HG02884 (cell line): Measurements from ENCODE around the gene SRSF1.
"Not testable (repeated sequence)": the region's sequence is repeated elsewhere in the genome, so short reads cannot be mapped to it uniquely, and the experiment has no call there.

Experiments used
- ATAC-seq: cut with Tn5 transposase; IDR thresholded peaks from one replicate; pipeline ENCODE4 v1.9.1; 2021; ENCODE audit warnings: mild to moderate bottlenecking, moderate library complexity; ENCODE audit not compliant: unreplicated experiment

Gene SRSF1

GRCh38 chr17:57966875-57967274 lies 40.2 kb downstream of the SRSF1 start:
- ATAC-seq = no peak

GRCh38 chr17:57966246-57966645 lies 40.8 kb downstream of the SRSF1 start:
- ATAC-seq = no peak

DNA sequence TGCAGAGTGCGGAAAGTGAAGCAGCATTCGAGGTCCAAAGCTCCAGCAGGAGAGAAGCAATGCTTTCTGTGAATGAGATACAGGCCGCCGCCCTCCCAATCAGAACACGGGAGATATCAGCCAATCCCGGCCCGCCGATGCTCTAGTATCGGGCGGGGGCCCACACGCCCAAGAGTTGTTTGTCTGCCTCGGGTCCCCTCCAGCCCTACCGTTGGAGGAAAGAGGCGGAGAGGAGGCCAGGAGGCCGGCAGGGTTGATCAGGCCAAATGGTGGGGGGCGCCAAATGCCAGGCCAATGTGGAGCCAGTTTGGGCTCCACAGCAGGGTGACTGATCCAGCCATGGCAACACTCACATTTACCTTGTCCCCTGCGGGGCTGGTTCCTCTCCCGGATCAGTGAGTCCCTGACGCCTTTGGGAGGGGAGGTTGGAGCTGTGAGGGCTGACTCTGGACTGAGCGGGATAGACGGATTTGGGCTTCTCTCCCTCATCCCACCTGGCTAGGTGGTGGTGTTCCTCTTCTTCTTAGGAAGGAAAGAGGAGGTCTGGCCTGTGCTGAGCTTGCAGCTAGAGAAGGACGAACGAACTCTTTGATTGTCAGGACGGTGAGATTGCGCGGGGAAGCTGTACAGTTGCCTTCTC lies 41.4 kb downstream of the SRSF1 start:
- no peak for ATAC-seq

DNA sequence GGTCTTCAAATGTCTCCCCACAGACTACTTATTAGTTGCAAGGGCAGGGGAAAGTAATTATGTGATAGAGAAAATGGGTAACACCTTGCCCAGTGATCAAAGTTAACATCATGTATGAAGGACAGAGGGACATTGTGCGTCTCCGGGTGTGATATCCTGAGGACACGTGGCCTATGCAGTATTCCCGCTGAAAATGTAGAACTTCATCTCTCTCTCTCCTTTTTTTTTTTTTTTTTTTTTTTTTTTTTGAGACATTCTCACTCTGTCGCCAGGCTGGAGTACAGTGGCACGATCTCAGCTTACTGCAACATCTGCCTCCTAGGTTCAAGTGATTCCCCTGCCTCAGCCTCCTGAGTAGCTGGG lies 43.9 kb downstream of the SRSF1 start:
- ATAC-seq = no peak

- no peak for ATAC-seq
These were observed 44.5 kb downstream of the SRSF1 start for GRCh38 chr17:57962279-57963148.

- ATAC-seq = no peak
These were observed 47.1 kb downstream of the SRSF1 start for GRCh38 chr17:57959929-57960328.

GRCh38 chr17:57958391-57958790 lies 48.7 kb downstream of the SRSF1 start:
- ATAC-seq = not testable (repeated sequence)

- ATAC-seq = no peak
These were observed 49.2 kb downstream of the SRSF1 start for GRCh38 chr17:57957886-57958285.

DNA sequence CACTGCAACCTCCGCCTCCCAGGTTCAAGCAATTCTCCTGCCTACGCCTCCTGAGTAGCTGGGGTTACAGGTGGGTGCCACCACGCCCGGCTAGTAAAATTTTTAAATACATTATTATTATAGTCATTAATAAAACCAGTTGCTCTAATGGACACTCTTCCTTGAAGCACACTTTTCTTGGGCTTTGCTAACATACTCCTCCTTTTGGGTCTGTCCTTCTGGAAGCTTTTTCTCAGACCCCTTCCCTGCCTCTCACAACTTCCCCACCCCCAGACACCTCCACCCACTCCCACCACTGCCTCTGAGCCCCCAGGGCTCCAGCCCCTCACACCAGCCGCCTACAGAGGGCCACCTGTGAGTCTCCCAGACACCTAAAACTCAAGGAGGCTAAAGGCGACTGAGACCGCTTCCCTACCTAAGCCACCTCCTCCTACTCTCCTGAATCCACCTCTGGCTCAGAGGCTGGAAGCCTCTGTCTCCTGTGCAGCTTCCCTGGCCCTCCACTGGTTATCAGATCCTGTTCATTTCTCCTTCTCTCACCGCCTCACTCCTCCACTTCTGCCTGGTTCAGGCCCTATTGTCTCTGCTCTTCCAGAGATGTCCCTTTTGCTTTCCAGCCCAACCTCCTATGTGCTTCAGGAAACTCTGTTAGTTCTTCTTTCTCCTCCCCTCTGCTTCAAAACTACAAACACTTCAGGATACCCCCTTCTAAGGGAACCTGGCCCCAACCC lies 49.8 kb downstream of the SRSF1 start:
- no peak for ATAC-seq

DNA sequence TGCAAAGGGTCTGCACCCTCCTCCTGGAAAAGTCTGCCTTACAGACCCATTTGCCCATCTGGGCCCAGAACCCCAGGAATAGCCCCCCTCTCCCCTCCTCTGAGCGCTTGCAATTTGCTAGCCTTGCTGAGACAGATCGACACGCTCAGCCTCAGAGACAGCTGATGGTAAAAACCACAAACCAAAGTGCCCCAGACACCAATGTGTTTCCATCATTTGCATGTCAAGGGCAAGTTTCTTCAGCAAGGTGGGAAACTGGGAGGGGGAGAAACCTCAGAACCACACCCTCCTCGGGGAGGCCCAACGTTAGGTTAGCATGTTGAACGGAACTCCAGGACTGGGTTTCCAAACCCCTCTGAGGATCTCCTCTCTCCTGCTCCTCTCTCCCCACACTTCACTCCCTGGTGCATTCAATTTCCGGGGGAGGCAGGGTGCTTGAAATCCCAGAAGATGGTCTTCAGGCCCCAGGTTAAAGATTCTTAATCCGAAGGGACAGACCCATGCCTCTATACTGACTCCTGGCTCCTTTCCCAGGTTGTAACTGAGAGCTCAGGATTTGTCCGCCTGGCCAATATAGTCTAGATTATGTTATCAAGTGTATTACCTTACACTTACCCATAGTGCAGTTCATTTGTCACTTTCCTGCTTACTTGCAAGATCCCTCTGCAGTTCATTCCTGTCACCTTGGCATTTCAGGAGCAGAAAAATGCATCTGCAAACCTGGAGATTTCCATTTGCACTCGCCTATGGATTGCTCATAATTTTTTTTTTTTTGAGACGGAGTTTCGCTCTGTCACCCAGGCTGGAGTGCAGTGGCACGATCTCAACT lies 50.5 kb downstream of the SRSF1 start:
- ATAC-seq = peak; percentile 67

- ATAC-seq = peak; percentile 39
These were observed 51.7 kb downstream of the SRSF1 start, which contains the start of gene CUEDC1 for GRCh38 chr17:57955183-57955931. Gene CUEDC1 (minus strand): TSS chr17:57955412. CDS start chr17:57885564, 69,848 bp downstream.

DNA sequence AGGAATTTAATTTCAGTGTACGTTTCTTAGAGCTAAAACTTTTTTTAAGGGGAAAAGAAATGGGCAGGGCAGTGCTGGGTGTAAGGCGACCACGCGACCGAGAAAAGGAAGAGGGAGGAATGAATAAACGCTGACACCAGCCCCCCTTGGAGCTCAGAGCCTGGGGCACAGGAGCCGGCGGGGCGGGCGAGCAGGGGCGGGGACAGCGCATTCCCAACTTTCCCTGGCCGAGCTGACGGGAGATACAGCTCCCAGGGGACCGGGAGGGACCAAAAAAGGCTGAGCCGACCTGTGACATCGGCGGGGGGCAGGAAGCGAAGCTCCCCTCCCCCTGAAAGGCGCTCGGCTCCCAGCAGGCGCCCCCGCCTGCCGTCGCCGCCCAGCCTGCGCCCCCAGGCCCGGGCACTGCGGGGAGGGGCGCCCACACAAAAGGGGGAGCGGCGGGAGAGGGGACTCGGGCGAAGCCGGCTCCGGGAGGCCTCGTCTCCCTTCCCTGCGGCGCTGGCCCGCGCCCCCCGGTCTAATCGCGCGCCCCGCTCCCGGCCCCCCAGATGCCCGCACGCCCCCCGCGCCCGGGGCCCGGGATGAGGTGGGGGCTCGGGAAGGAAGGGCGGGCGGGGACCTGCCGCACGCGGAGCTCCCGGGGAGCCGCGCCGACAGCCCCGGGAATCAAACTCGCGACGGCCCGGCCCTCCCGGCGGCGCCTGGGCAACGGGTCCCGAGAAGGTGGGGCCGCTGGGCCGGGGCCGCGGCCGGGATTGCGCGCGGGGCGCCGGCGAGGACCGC lies 52.5 kb downstream of the SRSF1 start:
- no peak for ATAC-seq

- no peak for ATAC-seq
These were observed 53.2 kb downstream of the SRSF1 start for GRCh38 chr17:57953705-57954396.
